Bronchus fibroblast of lung (primary cell): ENCODE measurements around the gene CANX. TPM values are rescaled to one million over a fixed set of nuclear protein-coding genes. Genes with fewer than 3 reads are reported as not detected.

Experiments used
- total RNA-seq: library from RNA; depleted of rRNA; stranded (reverse); fragments of >200 nt; gene quantifications from 2 replicates; pipeline ENCODE4 v1.2.3, GENCODE V29; 2015

Gene CANX
- total RNA-seq: 209 and 245 TPM in 2 replicates

GRCh38 chr5:179698935-179699615 is at the start of gene CANX:
CANX (plus strand) TSS chr5:179698967; CDS start chr5:179705682, 6,715 bp downstream.

GRCh38 chr5:179680780-179681401 is 17.9 kb upstream of the CANX start, which contains the start of gene CBY3:
CBY3 (minus strand) TSS chr5:179681034; CDS start chr5:179680918, 116 bp downstream.

GRCh38 chr5:179732412-179732917 is 33.7 kb downstream of the CANX start, which contains the start of gene MAML1:
MAML1 (plus strand) TSS chr5:179732822; CDS start chr5:179733113, 291 bp downstream.

Other genes starting within 250 kb of the CANX start
- gene RUFY1, start 148.4 kb upstream of the CANX start, total RNA-seq: 20.2 and 28.9 TPM in 2 replicates
- gene HNRNPH1, start 75.3 kb upstream of the CANX start, total RNA-seq: 307 and 331 TPM in 2 replicates
- gene CBY3, start 17.9 kb upstream of the CANX start, total RNA-seq: not detected in 2 replicates
- 11.0 and 17.3 TPM in 2 replicates for gene MAML1, start 33.9 kb downstream of the CANX start, total RNA-seq
- gene LTC4S, start 95.0 kb downstream of the CANX start, total RNA-seq: 1.6 and 3.4 TPM in 2 replicates
- 92.6 and 97.2 TPM in 2 replicates for gene MGAT4B, start 107.9 kb downstream of the CANX start, total RNA-seq
- 149 and 160 TPM in 2 replicates for gene SQSTM1, start 121.9 kb downstream of the CANX start, total RNA-seq
- 10.6 and 18.0 TPM in 2 replicates for gene MRNIP, start 159.8 kb downstream of the CANX start, total RNA-seq
- gene TBC1D9B, start 208.9 kb downstream of the CANX start, total RNA-seq: 31.6 and 34.5 TPM in 2 replicates